Lung (tissue), 12 donors: Measurements from ENCODE around the gene SLC23A2. TPM values are rescaled to one million over a fixed set of nuclear protein-coding genes. Genes with fewer than 3 reads are reported as not detected.
A peak's percentile ranks its signal among the peaks of the same experiment; 100 is the strongest.
"Not testable (repeated sequence)": the region's sequence is repeated elsewhere in the genome, so short reads cannot be mapped to it uniquely, and the experiment has no call there.

Source experiments
- ATAC-seq: fragments of 200-7000 bp; cut with Tn5 transposase; one replicate; pipeline ENCODE4 v1.9.1; 2020; ENCODE audit warnings: moderate number of reproducible peaks; ENCODE audit not compliant: insufficient read depth, low FRiP score
- DNase-seq, 3 donors: peaks; one replicate each; pipeline ENCODE4 v3.0.0-alpha.2; 2013 to 2017
- H3K27ac ChIP-seq, 2 donors: one replicate each; pipeline ENCODE4 v1.5.1; 2013; ENCODE audit warnings: mild to moderate bottlenecking in 2 of 2, moderate library complexity in 2 of 2, control low read depth in 1 of 2, inconsistent platforms in 1 of 2, low read depth in 1 of 2, low read length in 1 of 2
- H3K27me3 ChIP-seq, 3 donors: one replicate each; pipeline ENCODE4 v1.5.1; 2013; ENCODE audit warnings: low read length in 2 of 3; ENCODE audit not compliant: control insufficient read depth in 3 of 3, insufficient read depth in 3 of 3
- H3K36me3 ChIP-seq, 4 donors: one replicate each; pipeline ENCODE4 v1.5.1; 2013; ENCODE audit warnings: low read length in 4 of 4, mild to moderate bottlenecking in 1 of 4, moderate library complexity in 1 of 4; ENCODE audit not compliant: control insufficient read depth in 4 of 4, insufficient read depth in 4 of 4
- H3K4me1 ChIP-seq, 5 donors: one replicate each; pipeline ENCODE4 v1.5.1; 2013; ENCODE audit warnings: low read length in 5 of 5, mild to moderate bottlenecking in 2 of 5, moderate library complexity in 1 of 5; ENCODE audit not compliant: control insufficient read depth in 5 of 5, insufficient read depth in 5 of 5
- H3K4me3 ChIP-seq: one replicate; pipeline ENCODE4 v1.5.1; 2013; ENCODE audit warnings: mild to moderate bottlenecking, control low read depth, moderate library complexity
- H3K9ac ChIP-seq, 2 donors: one replicate each; pipeline ENCODE4 v1.5.1; 2013; ENCODE audit warnings: low read length in 2 of 2, control low read depth in 1 of 2; ENCODE audit not compliant: insufficient read depth in 1 of 2
- H3K9me3 ChIP-seq, 4 donors: one replicate each; pipeline ENCODE4 v1.5.1; 2013; ENCODE audit warnings: low read length in 3 of 4, mild to moderate bottlenecking in 1 of 4, moderate library complexity in 1 of 4; ENCODE audit not compliant: control insufficient read depth in 4 of 4, insufficient read depth in 3 of 4
- CTCF ChIP-seq: IDR thresholded peaks from 2 replicates; pipeline ENCODE4 v1.5.1; 2012; ENCODE audit warnings: mild to moderate bottlenecking; ENCODE audit errors: control extremely low read depth, extremely low read depth
- WGBS, 2 donors: extraction: QIAGEN DNeasy Blood & Tissue Kit; methylation state at CpG; one replicate each; pipeline ENCODE4 v1.1.7; 2013; 5-methylcytosine and 5-hydroxymethylcytosine counted together
- polyA plus RNA-seq, 2 donors: library from polyadenylated mRNA; stranded (reverse); fragments of 200-250 nt; gene quantifications; one replicate each; pipeline ENCODE4 v1.2.1, GENCODE V29; 2013
- total RNA-seq, 2 donors: library from RNA; depleted of rRNA in 1 of 2; stranded (reverse); fragments of >200 nt in 1 of 2; gene quantifications; one replicate each; pipeline ENCODE4 v1.2.1, GENCODE V29; 2014 to 2021
- donor health status: control.
- donor health status: control.
- donor health status: Bipolar disorder and iron deficiency.
- donor health status: healthy.
- donor health status: DM: yes; HTN: yes; CAD: no.

SLC23A2 gene
- total and polyA plus RNA-seq, 4 donors, result 6.0 to 23.5 (median 14.3) TPM

- H3K27ac ChIP-seq, result no peak overlapping the region
- H3K9ac ChIP-seq, result no peak overlapping the region
- no peak for TF ChIP-seq CTCF
- no peaks in the 10 kb centered on the region for H3K4me1 ChIP-seq
- H3K36me3 ChIP-seq, result no peaks in the 10 kb centered on the region
- no peaks in the 10 kb centered on the region for H3K9me3 ChIP-seq
- no peaks in the 10 kb centered on the region for H3K27me3 ChIP-seq
- no peak for ATAC-seq
- no peak overlapping the region for H3K4me3 ChIP-seq
- DNase-seq, result no peak
- WGBS, 2 donors, result 75 to 80% methylated on average over 6 of the region's 6 CpGs
Measured at GRCh38 chr20:5024103-5024502, 22.8 kb upstream of the SLC23A2 start.

GRCh38 chr20:5023171-5023570 lies 21.9 kb upstream of the SLC23A2 start:
- H3K36me3 ChIP-seq, DNase-seq, H3K9me3 ChIP-seq, H3K27ac ChIP-seq, H3K9ac ChIP-seq, ATAC-seq, H3K4me1 ChIP-seq, H3K4me3 ChIP-seq, H3K27me3 ChIP-seq: not testable (repeated sequence)
- WGBS, 2 donors, result 96 to 97% methylated on average over 3 to 4 of the region's 4 CpGs

- H3K27me3 ChIP-seq, result no peaks in the 10 kb centered on the region
- H3K9me3 ChIP-seq, result no peaks in the 10 kb centered on the region
- 68 to 75% methylated on average over 5 of the region's 5 CpGs for WGBS, 2 donors
Measured at GRCh38 chr20:5020760-5021159, 19.4 kb upstream of the SLC23A2 start.

GRCh38 chr20:5013682-5014447 lies 12.6 kb upstream of the SLC23A2 start:
- Histone ChIP-seq H3K27ac (no peak overlapping the region), H3K9ac (no peak overlapping the region), H3K4me3 (no peak overlapping the region), H3K9me3 (no peaks in the 10 kb centered on the region), H3K36me3 (no peaks in the 10 kb centered on the region), H3K4me1 (no peaks in the 10 kb centered on the region), H3K27me3 (no peaks in the 10 kb centered on the region)
- ATAC-seq, result no peak
- DNase-seq, result no peak
- no peak for TF ChIP-seq CTCF
- 89 to 94% methylated on average over 8 of the region's 8 CpGs for WGBS, 2 donors

More at GRCh38 chr20:5020760-5021159, 19.4 kb upstream of the SLC23A2 start:
- Histone ChIP-seq H3K9ac (no peak overlapping the region), H3K4me3 (no peak overlapping the region), H3K36me3 (no peaks in the 10 kb centered on the region), H3K27ac (peak overlapping the region in 1 of 2 donors; percentile 47), H3K4me1 (no peaks in the 10 kb centered on the region)
- no peak for TF ChIP-seq CTCF
- ATAC-seq, result no peak
- DNase-seq, result no peak
